PC-9 (cell line): ENCODE data around the gene HDAC7. TPM values are rescaled to one million over a fixed set of nuclear protein-coding genes. Genes with fewer than 3 reads are reported as not detected.

Source experiments
- BruUV-seq: library from RNA; stranded (reverse); fragments of 400-500 nt; replicated peaks from 2 replicates; lab custom pipeline; 2021; lab: Mats Ljungman, UMichigan
- CTCF ChIA-PET: fragments of 300-600 bp; sonication (Branson Sonifier 250); formaldehyde crosslinking; loops from one replicate; lab custom pipeline; 2022; ENCODE audit warnings: antibody characterized with exemption; lab: Charles Lee
- POLR2A ChIA-PET: fragments of 300-600 bp; sonication (Branson Sonifier 250); formaldehyde crosslinking; loops from one replicate; lab custom pipeline; 2022; ENCODE audit warnings: antibody characterized with exemption; ENCODE audit not compliant: unreplicated experiment; lab: Charles Lee
- DNase-seq, 2 experiments: peaks; one replicate each; pipeline versions ENCODE4 v3.0.0 to v3.0.0-alpha.2; 2015 to 2022; ENCODE audit warnings: mixed read lengths in 1 of 2
- H2AFZ ChIP-seq: fragments of 200-600 bp; sonication (generic); 2 replicates; pipeline ENCODE4 v1.8.1; 2017; ENCODE audit warnings: antibody characterized with exemption
- H3F3A ChIP-seq: fragments of 200-600 bp; sonication (generic); 2 replicates; pipeline ENCODE4 v1.8.1; 2017; ENCODE audit warnings: antibody characterized with exemption, mild to moderate bottlenecking, low read depth; ENCODE audit not compliant: insufficient read depth
- H3K27ac ChIP-seq: fragments of 200-600 bp; sonication (generic); 2 replicates; pipeline ENCODE4 v1.6.1; 2016; ENCODE audit warnings: mixed run types
- H3K27me3 ChIP-seq: fragments of 200-600 bp; sonication (generic); 2 replicates; pipeline ENCODE4 v1.6.1; 2016; ENCODE audit warnings: low read depth, mixed run types; ENCODE audit not compliant: insufficient read depth
- H3K36me3 ChIP-seq: fragments of 200-600 bp; sonication (generic); 2 replicates; pipeline ENCODE4 v1.6.1; 2016; ENCODE audit warnings: low read depth, mixed run types
- H3K4me1 ChIP-seq: fragments of 200-600 bp; sonication (generic); replicated peaks from 2 replicates; pipeline ENCODE4 v1.6.1; 2016; ENCODE audit warnings: mixed run types; ENCODE audit not compliant: insufficient read depth
- H3K4me2 ChIP-seq: fragments of 200-600 bp; sonication (generic); 2 replicates; pipeline ENCODE4 v1.6.1; 2017; ENCODE audit warnings: mixed run types
- H3K4me3 ChIP-seq: fragments of 200-600 bp; sonication (generic); 2 replicates; pipeline ENCODE4 v1.6.1; 2016; ENCODE audit warnings: mixed run types
- H3K79me2 ChIP-seq: fragments of 200-600 bp; sonication (generic); 2 replicates; pipeline ENCODE4 v1.6.1; 2017; ENCODE audit warnings: low read depth, mixed run types
- H3K9me2 ChIP-seq: fragments of 200-600 bp; sonication (generic); 2 replicates; pipeline ENCODE4 v1.8.1; 2017; ENCODE audit warnings: mild to moderate bottlenecking; ENCODE audit not compliant: insufficient read depth
- H3K9me3 ChIP-seq: fragments of 200-600 bp; sonication (generic); 2 replicates; pipeline ENCODE4 v1.8.1; 2016; ENCODE audit warnings: low read depth; ENCODE audit not compliant: insufficient read depth
- H4K20me1 ChIP-seq: fragments of 200-600 bp; sonication (generic); 2 replicates; pipeline ENCODE4 v1.8.1; 2017; ENCODE audit not compliant: insufficient read depth
- EZH2 ChIP-seq: fragments of 200-600 bp; sonication (generic); IDR thresholded peaks from 2 replicates; pipeline ENCODE4 v1.8.0; 2017; ENCODE audit warnings: antibody characterized with exemption, low read depth
- intact Hi-C: fragments of 100-400 bp; cut with micrococcal nuclease; formaldehyde crosslinking; loops from one replicate; pipeline ENCODE4 v1.10.0; 2022; ENCODE audit not compliant: unreplicated experiment
- total RNA-seq: library from RNA; stranded (reverse); gene quantifications from 2 replicates; pipeline ENCODE4 v1.2.3, GENCODE V29; 2021
- TF ChIP-seq, protein P1 (sequence below): fragments of 200-600 bp; sonication (generic); conservative IDR thresholded peaks from 2 replicates; pipeline ENCODE4 v1.6.1; 2017; ENCODE audit warnings: mixed run types, antibody characterized with exemption, mild to moderate bottlenecking, moderate library complexity

HDAC7 gene
- total RNA-seq, 1 experiment from 2014 or later: 106 TPM

DNA sequence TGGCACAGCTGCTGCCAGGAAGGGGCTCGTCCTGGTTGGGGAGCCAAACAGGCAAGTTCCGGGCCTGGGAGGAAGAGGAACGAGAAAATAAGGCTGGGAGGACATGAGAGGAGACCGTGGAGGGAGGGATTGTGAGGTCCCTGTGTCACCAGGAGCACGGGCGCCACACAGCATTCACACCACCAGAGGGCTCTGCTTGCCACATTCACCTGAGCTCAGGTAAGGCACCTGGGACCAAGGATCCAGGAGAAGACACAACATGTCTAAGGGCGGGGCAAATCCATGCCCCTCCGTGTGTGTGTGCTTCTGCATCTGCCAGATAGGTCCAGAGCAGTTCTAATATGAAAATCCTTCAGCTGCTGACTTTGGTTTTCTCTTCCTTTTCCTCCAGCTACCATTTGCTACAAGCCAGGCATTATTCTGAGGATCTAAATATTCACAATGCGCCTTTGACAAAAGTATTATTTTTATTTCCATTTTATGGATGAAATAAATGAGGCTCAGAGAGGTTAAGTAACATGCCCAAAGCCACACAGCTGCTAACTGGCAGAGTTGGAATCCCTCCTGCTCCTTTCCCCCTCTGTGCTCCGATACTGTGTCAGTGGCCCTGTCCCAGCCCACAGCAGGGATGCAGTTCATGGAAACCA, 75.6 kb downstream of the HDAC7 start:
- H3K9me2 ChIP-seq: no peaks in the 10 kb centered on the region
- H3K9me3 ChIP-seq: no peaks in the 10 kb centered on the region
- ChIA-PET POLR2A (interaction anchor here (0.7 kb wide), 1 partner anchor 10 kb away, joined by 3 read pairs; no protein-coding TSS in a partner anchor), CTCF (interaction anchor here (0.6 to 5.4 kb wide), 8 partner anchors 9 to 95 kb away, joined by 3 to 31 read pairs (median 4); no protein-coding TSS in a partner anchor)
- no peak for TF ChIP-seq EZH2
- TF ChIP-seq, protein P1, sequence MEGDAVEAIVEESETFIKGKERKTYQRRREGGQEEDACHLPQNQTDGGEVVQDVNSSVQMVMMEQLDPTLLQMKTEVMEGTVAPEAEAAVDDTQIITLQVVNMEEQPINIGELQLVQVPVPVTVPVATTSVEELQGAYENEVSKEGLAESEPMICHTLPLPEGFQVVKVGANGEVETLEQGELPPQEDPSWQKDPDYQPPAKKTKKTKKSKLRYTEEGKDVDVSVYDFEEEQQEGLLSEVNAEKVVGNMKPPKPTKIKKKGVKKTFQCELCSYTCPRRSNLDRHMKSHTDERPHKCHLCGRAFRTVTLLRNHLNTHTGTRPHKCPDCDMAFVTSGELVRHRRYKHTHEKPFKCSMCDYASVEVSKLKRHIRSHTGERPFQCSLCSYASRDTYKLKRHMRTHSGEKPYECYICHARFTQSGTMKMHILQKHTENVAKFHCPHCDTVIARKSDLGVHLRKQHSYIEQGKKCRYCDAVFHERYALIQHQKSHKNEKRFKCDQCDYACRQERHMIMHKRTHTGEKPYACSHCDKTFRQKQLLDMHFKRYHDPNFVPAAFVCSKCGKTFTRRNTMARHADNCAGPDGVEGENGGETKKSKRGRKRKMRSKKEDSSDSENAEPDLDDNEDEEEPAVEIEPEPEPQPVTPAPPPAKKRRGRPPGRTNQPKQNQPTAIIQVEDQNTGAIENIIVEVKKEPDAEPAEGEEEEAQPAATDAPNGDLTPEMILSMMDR: peak; percentile 88
- H3K4me3 ChIP-seq: no peak overlapping the region
- intact Hi-C loops: loop anchor here (1.0 kb wide), 3 partner anchors 23 to 93 kb away; no protein-coding TSS in a partner anchor
- BruUV-seq: no TSS peak
- no peak overlapping the region for H3K27ac ChIP-seq
- H3K4me1 ChIP-seq: peaks cover 8% of the 10 kb centered on the region
- H2AFZ ChIP-seq: no peak overlapping the region
- peak; percentile 73 to 81 for DNase-seq
- H3K27me3 ChIP-seq: no peaks in the 10 kb centered on the region
- H3K36me3 ChIP-seq: no peaks in the 10 kb centered on the region
- H3F3A ChIP-seq: peaks cover 10% of the 10 kb centered on the region
- H3K4me2 ChIP-seq: peak overlapping the region; percentile 4; the same call in 1 of the 2 replicates
- H4K20me1 ChIP-seq: no peaks in the 10 kb centered on the region
- H3K79me2 ChIP-seq: no peaks in the 10 kb centered on the region

DNA sequence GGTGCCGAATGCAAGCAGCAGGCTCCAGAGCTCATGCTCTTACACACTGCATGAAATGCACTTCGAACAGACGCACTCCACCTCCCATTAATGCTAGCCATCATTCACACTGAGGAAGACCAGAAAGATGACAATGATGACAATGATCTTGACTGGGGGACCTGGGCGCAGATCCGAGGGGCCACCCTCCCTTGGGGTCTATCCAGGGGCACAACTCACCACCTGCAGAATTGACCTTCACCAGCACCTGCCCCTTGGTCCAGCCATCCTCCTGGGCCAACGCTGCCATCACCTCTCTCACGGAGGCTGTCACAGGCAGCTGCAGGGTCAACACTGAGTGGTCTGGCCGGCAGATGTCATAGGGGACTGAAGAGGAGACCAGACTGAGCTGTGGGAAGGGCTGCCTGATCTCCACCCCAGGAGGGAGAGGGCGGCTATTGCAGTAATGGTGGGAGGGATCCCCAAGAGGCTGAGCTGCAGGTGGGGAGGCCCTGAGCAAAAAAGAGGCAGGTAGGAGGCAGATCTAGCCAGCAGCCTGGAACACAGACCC, 76.3 kb downstream of the HDAC7 start:
- BruUV-seq: no TSS peak
- TF ChIP-seq EZH2: no peak
- TF ChIP-seq, protein P1: no peak
- H3K27me3 ChIP-seq: no peaks in the 10 kb centered on the region
- DNase-seq: no peak
- H3K4me3 ChIP-seq: no peak overlapping the region
- CTCF ChIA-PET: interaction anchor here (0.6 to 5.4 kb wide), 11 partner anchors 16 to 436 kb away, joined by 3 to 31 read pairs (median 5); partner anchors contain the start of gene ENDOU
- POLR2A ChIA-PET: interaction anchor here (0.7 kb wide), 2 partner anchors 11 to 27 kb away, joined by 3 to 8 read pairs; no protein-coding TSS in a partner anchor
- no peak overlapping the region for H3K27ac ChIP-seq
- H3K36me3 ChIP-seq: no peaks in the 10 kb centered on the region
- intact Hi-C loops: no loop called here
- H2AFZ ChIP-seq: no peak overlapping the region
- H3K9me2 ChIP-seq: no peaks in the 10 kb centered on the region
- H3K4me1 ChIP-seq: peaks cover 8% of the 10 kb centered on the region
- H3K9me3 ChIP-seq: no peaks in the 10 kb centered on the region
- H4K20me1 ChIP-seq: no peaks in the 10 kb centered on the region
- 0 out of 2 replicates have a peak overlapping the region, but pooled peaks have one; percentile 4 for H3K4me2 ChIP-seq
- H3K79me2 ChIP-seq: no peaks in the 10 kb centered on the region
- peaks cover 10% of the 10 kb centered on the region for H3F3A ChIP-seq

DNA sequence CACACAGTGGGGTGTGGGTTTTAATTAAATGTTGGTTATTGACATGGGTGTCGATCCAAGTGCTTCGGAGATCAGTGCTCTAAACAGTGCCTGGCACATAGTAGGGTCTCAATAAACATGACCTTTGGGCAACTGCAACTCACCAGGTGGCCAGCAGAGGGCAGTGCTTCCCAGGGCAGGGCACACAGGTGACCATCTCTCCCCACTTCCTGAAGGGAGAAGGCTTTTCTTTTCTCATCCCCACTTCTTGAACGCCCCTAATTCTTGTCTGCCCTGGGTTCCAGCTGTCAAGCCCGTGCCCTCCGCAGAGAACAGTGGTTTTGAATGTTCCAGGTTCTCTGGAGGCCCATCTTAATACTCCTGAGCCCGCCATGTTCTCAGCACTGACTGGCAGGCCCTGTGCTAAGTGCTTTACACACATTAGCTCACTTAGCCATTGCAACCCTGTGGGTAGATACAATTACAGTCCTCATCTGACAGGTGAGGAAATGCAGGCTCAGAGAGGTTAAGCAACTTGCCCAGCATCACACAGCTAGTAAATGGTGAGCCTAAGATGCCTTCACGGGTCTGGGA, 77.4 kb downstream of the HDAC7 start:
- H2AFZ ChIP-seq: no peak overlapping the region
- BruUV-seq: no TSS peak
- no peaks in the 10 kb centered on the region for H3K9me2 ChIP-seq
- TF ChIP-seq, protein P1: peak; percentile 100
- no peak for TF ChIP-seq EZH2
- H3K79me2 ChIP-seq: no peaks in the 10 kb centered on the region
- no peak overlapping the region for H3K27ac ChIP-seq
- no peaks in the 10 kb centered on the region for H3K27me3 ChIP-seq
- no peak overlapping the region for H3K4me2 ChIP-seq
- no peaks in the 10 kb centered on the region for H4K20me1 ChIP-seq
- no peaks in the 10 kb centered on the region for H3K36me3 ChIP-seq
- H3K9me3 ChIP-seq: no peaks in the 10 kb centered on the region
- H3K4me1 ChIP-seq: peaks cover 8% of the 10 kb centered on the region
- POLR2A ChIA-PET: interaction anchor here (0.7 kb wide), 1 partner anchor 42 kb away, joined by 5 read pairs; no protein-coding TSS in a partner anchor
- DNase-seq: peak in 1 of 2 experiments; percentile 66
- CTCF ChIA-PET: interaction anchor here (0.9 to 5.4 kb wide), 17 partner anchors 10 to 437 kb away, joined by 3 to 31 read pairs (median 5); partner anchors contain the start of genes ENDOU and RAPGEF3
- intact Hi-C loops: loop anchor here (1.0 kb wide), 1 partner anchor 25 kb away; no protein-coding TSS in a partner anchor
- no peak overlapping the region for H3K4me3 ChIP-seq
- H3F3A ChIP-seq: peaks cover 5% of the 10 kb centered on the region
